ENCODE measurements around the gene GARNL3.

GARNL3 gene

GRCh38 chr9:127356906-127357305 lies 92.3 kb downstream of the GARNL3 start:
- DNase-seq, result no peak

- DNase-seq, result no peak
Measured at GRCh38 chr9:127358023-127358535, 93.5 kb downstream of the GARNL3 start.

GRCh38 chr9:127358770-127359169 lies 94.2 kb downstream of the GARNL3 start:
- no peak for DNase-seq

- no peak for DNase-seq
Measured at GRCh38 chr9:127360250-127360649, 95.7 kb downstream of the GARNL3 start.

GRCh38 chr9:127360829-127361228 lies 96.3 kb downstream of the GARNL3 start:
- DNase-seq, result no peak

- no peak for DNase-seq
Measured at GRCh38 chr9:127361561-127361960, 97.0 kb downstream of the GARNL3 start.

GRCh38 chr9:127362829-127363228 lies 98.3 kb downstream of the GARNL3 start:
- DNase-seq, result no peak

- DNase-seq, result no peak
Measured at GRCh38 chr9:127365461-127365860, 100.9 kb downstream of the GARNL3 start.

GRCh38 chr9:127366594-127366993 lies 102.0 kb downstream of the GARNL3 start:
- DNase-seq, result no peak

- DNase-seq, result no peak
Measured at GRCh38 chr9:127368852-127369402, 104.4 kb downstream of the GARNL3 start.

GRCh38 chr9:127369428-127369827 lies 104.9 kb downstream of the GARNL3 start:
- DNase-seq, result no peak

- DNase-seq, result no peak
Measured at GRCh38 chr9:127370147-127370579, 105.6 kb downstream of the GARNL3 start.

GRCh38 chr9:127370672-127371648 lies 106.4 kb downstream of the GARNL3 start:
- DNase-seq, result no peak

GRCh38 chr9:127380479-127380878 lies 115.9 kb downstream of the GARNL3 start:
- no peak for DNase-seq

GRCh38 chr9:127382541-127382940 lies 118.0 kb downstream of the GARNL3 start:
- no peak for DNase-seq

GRCh38 chr9:127384016-127384730 lies 119.6 kb downstream of the GARNL3 start:
- DNase-seq, result no peak

- DNase-seq, result no peak
Measured at GRCh38 chr9:127384901-127385300, 120.3 kb downstream of the GARNL3 start.

GRCh38 chr9:127386249-127386648 lies 121.7 kb downstream of the GARNL3 start:
- no peak for DNase-seq

- no peak for DNase-seq
Measured at GRCh38 chr9:127386981-127387380, 122.4 kb downstream of the GARNL3 start.

- no peak for DNase-seq
Measured at GRCh38 chr9:127388037-127388855, 123.7 kb downstream of the GARNL3 start.

- DNase-seq, result no peak
Measured at GRCh38 chr9:127388856-127389238, 124.3 kb downstream of the GARNL3 start.

All from NCI-H526 treated with DMSO at 0.1 percent for 48 hours (cell line).